ENCODE measurements around the gene LMAN1L.
A peak's percentile ranks its signal among the peaks of the same experiment; 100 is the strongest.

The LMAN1L gene

GRCh38 chr15:74841891-74842373, 29.3 kb downstream of the LMAN1L start:
- H3K4me1 ChIP-seq (ENCODE audit: low read length) = peaks cover 7% of the 10 kb centered on the region; the same call in 1 of the 2 replicates
- peaks cover 14% of the 10 kb centered on the region for H3F3A ChIP-seq (ENCODE audit: insufficient read depth, low read length)
- no peaks in the 10 kb centered on the region for H3K36me3 ChIP-seq (replicated peaks; ENCODE audit: insufficient read depth, low read length)
- H2AFZ ChIP-seq (ENCODE audit: low read length) = no peak overlapping the region
- H3K27ac ChIP-seq (ENCODE audit: low read length) = no peak overlapping the region
- H4K20me1 ChIP-seq (ENCODE audit: insufficient read depth, low read length) = no peaks in the 10 kb centered on the region
- TF ChIP-seq EZH2 (optimal IDR thresholded peaks at IDR 0.05; ENCODE audit: low read depth, low read length) (no peak), EZH2phosphoT487 (IDR thresholded peaks at IDR 0.05; ENCODE audit: low read length) (no peak), CTCF (IDR thresholded peaks at IDR 0.05; ENCODE audit: low read length) (no peak)
- H3K27me3 ChIP-seq (replicated peaks; ENCODE audit: insufficient read depth, low read length) = no peaks in the 10 kb centered on the region
- peak overlapping the region; percentile 96 for H3K4me3 ChIP-seq (ENCODE audit: low read length)
- H3K4me2 ChIP-seq (ENCODE audit: low read depth, low read length) = peak overlapping the region; percentile 83
- H3K9me3 ChIP-seq (replicated peaks; ENCODE audit: insufficient read depth, low read length) = no peaks in the 10 kb centered on the region
- no peak for DNase-seq
- no peaks in the 10 kb centered on the region for H3K9me2 ChIP-seq (replicated peaks; ENCODE audit: insufficient read depth, low read length)
- peak overlapping the region; percentile 81; the same call in 1 of the 2 replicates for H3K9ac ChIP-seq (ENCODE audit: low read length)
- H3K79me2 ChIP-seq (ENCODE audit: low read length) = peaks cover 25% of the 10 kb centered on the region

GRCh38 chr15:74842581-74843444, 30.2 kb downstream of the LMAN1L start, which contains the start of gene ULK3:
Gene ULK3, minus strand, starts transcription at chr15:74843156. Its CDS starts 51 bp downstream, at chr15:74843105.
- no peaks in the 10 kb centered on the region for H3K36me3 ChIP-seq (replicated peaks; ENCODE audit: insufficient read depth, low read length)
- H3K79me2 ChIP-seq (ENCODE audit: low read length) = peaks cover 25% of the 10 kb centered on the region
- peak within 1 kb of the TSS; percentile 83 for H3K4me2 ChIP-seq (ENCODE audit: low read depth, low read length)
- H3K9me2 ChIP-seq (replicated peaks; ENCODE audit: insufficient read depth, low read length) = no peaks in the 10 kb centered on the region
- H3K9ac ChIP-seq (ENCODE audit: low read length) = peak within 1 kb of the TSS; percentile 81
- no peaks in the 10 kb centered on the region for H3K27me3 ChIP-seq (replicated peaks; ENCODE audit: insufficient read depth, low read length)
- H4K20me1 ChIP-seq (ENCODE audit: insufficient read depth, low read length) = no peaks in the 10 kb centered on the region
- peaks cover 14% of the 10 kb centered on the region for H3F3A ChIP-seq (ENCODE audit: insufficient read depth, low read length)
- peaks cover 7% of the 10 kb centered on the region; the same call in 1 of the 2 replicates for H3K4me1 ChIP-seq (ENCODE audit: low read length)
- peak within 1 kb of the TSS; percentile 99 for H2AFZ ChIP-seq (ENCODE audit: low read length)
- no peaks in the 10 kb centered on the region for H3K9me3 ChIP-seq (replicated peaks; ENCODE audit: insufficient read depth, low read length)
- peak within 1 kb of the TSS; percentile 96 for H3K4me3 ChIP-seq (ENCODE audit: low read length)
- peak; percentile 91 for DNase-seq
- TF ChIP-seq CTCF (IDR thresholded peaks at IDR 0.05; ENCODE audit: low read length) (peak; percentile 51), EZH2 (optimal IDR thresholded peaks at IDR 0.05; ENCODE audit: low read depth, low read length) (no peak), EZH2phosphoT487 (IDR thresholded peaks at IDR 0.05; ENCODE audit: low read length) (no peak)
- H3K27ac ChIP-seq (ENCODE audit: low read length) = peak within 1 kb of the TSS; percentile 61; the same call in 1 of the 2 replicates

GRCh38 chr15:74843445-74843828, 30.8 kb downstream of the LMAN1L start:
- TF ChIP-seq CTCF (IDR thresholded peaks at IDR 0.05; ENCODE audit: low read length) (no peak; the same call in none of the 2 replicates), EZH2 (optimal IDR thresholded peaks at IDR 0.05; ENCODE audit: low read depth, low read length) (no peak), EZH2phosphoT487 (IDR thresholded peaks at IDR 0.05; ENCODE audit: low read length) (no peak)
- Histone ChIP-seq H3K9me3 (replicated peaks; ENCODE audit: insufficient read depth, low read length) (no peaks in the 10 kb centered on the region), H3K4me2 (ENCODE audit: low read depth, low read length) (peak overlapping the region; percentile 77), H3K27ac (ENCODE audit: low read length) (peak overlapping the region; percentile 53; the same call in 1 of the 2 replicates), H2AFZ (ENCODE audit: low read length) (peak overlapping the region; percentile 76), H3K79me2 (ENCODE audit: low read length) (peaks cover 25% of the 10 kb centered on the region), H3K27me3 (replicated peaks; ENCODE audit: insufficient read depth, low read length) (no peaks in the 10 kb centered on the region), H3F3A (ENCODE audit: insufficient read depth, low read length) (peaks cover 14% of the 10 kb centered on the region), H3K9me2 (replicated peaks; ENCODE audit: insufficient read depth, low read length) (no peaks in the 10 kb centered on the region), H4K20me1 (ENCODE audit: insufficient read depth, low read length) (no peaks in the 10 kb centered on the region), H3K4me3 (ENCODE audit: low read length) (peak overlapping the region; percentile 66), H3K36me3 (replicated peaks; ENCODE audit: insufficient read depth, low read length) (no peaks in the 10 kb centered on the region), H3K4me1 (ENCODE audit: low read length) (peaks cover 7% of the 10 kb centered on the region; the same call in 1 of the 2 replicates), H3K9ac (ENCODE audit: low read length) (peak overlapping the region; percentile 81)
- DNase-seq = no peak
